ENCODE data around the gene DAP3. TPM values are rescaled to one million over a fixed set of nuclear protein-coding genes. Genes with fewer than 3 reads are reported as not detected.
"Not testable (repeated sequence)": the region's sequence is repeated elsewhere in the genome, so short reads cannot be mapped to it uniquely, and the experiment has no call there.

DAP3 gene
- total RNA-seq, 4 donors from 2014 or later = 158 to 204 (median 186) TPM

GRCh38 chr1:155697046-155697445 is 8.2 kb downstream of the DAP3 start:
- Histone ChIP-seq H3K36me3 (peaks cover 0 to 6% of the 10 kb centered on the region in 2 donors), H3K4me1 (peaks cover 26 to 31% of the 10 kb centered on the region in 2 donors), H3K4me3 (no peak overlapping the region), H3K9me3 (no peaks in the 10 kb centered on the region), H3K27me3 (no peaks in the 10 kb centered on the region), H3K27ac (no peak overlapping the region)
- intact Hi-C loops (cut with DNase I; ENCODE audit: low total_unique reads) = no loop called here
- no peak for ATAC-seq
- DNase-seq = no peak
- in situ Hi-C loops (cut with MboI; ENCODE audit: low sequenced_read_pairs in 4 of 4) = no loop called here
- TF ChIP-seq CTCF (IDR thresholded peaks at IDR 0.05 in 4 of 5, conservative IDR thresholded peaks at IDR 0.05 in 1 of 5) = no peak
- no peak for TF ChIP-seq POLR2A (IDR thresholded peaks at IDR 0.05)

- H3K27me3 ChIP-seq; H3K4me3 ChIP-seq; ATAC-seq; DNase-seq; H3K27ac ChIP-seq; intact Hi-C loops (cut with DNase I; ENCODE audit: low total_unique reads); H3K36me3 ChIP-seq; H3K9me3 ChIP-seq; in situ Hi-C loops (cut with MboI; ENCODE audit: low sequenced_read_pairs in 4 of 4): not testable (repeated sequence)
- H3K4me1 ChIP-seq = peaks cover 26 to 31% of the 10 kb centered on the region in 2 donors
These were observed 8.7 kb downstream of the DAP3 start for GRCh38 chr1:155697616-155698015.

- Histone ChIP-seq H3K4me3 (no peak overlapping the region), H3K9me3 (no peaks in the 10 kb centered on the region), H3K27ac (no peak overlapping the region), H3K36me3 (no peaks in the 10 kb centered on the region), H3K4me1 (peaks cover 26 to 31% of the 10 kb centered on the region in 2 donors), H3K27me3 (no peaks in the 10 kb centered on the region)
- DNase-seq = no peak
- TF ChIP-seq POLR2A (IDR thresholded peaks at IDR 0.05) = no peak
- no peak for TF ChIP-seq CTCF (IDR thresholded peaks at IDR 0.05 in 4 of 5, conservative IDR thresholded peaks at IDR 0.05 in 1 of 5)
- no peak for ATAC-seq
- intact Hi-C loops (cut with DNase I; ENCODE audit: low total_unique reads) = no loop called here
- in situ Hi-C loops (cut with MboI; ENCODE audit: low sequenced_read_pairs in 4 of 4) = no loop called here
These were observed 9.6 kb downstream of the DAP3 start for GRCh38 chr1:155698382-155699038.

- H3K4me1 ChIP-seq = peaks cover 25 to 28% of the 10 kb centered on the region in 2 donors
- H3K9me3 ChIP-seq; H3K27ac ChIP-seq; DNase-seq; intact Hi-C loops (cut with DNase I; ENCODE audit: low total_unique reads); H3K4me3 ChIP-seq; ATAC-seq; H3K27me3 ChIP-seq; in situ Hi-C loops (cut with MboI; ENCODE audit: low sequenced_read_pairs in 4 of 4); H3K36me3 ChIP-seq: not testable (repeated sequence)
These were observed 10.2 kb downstream of the DAP3 start for GRCh38 chr1:155699062-155699461.

GRCh38 chr1:155701675-155702074 is 12.8 kb downstream of the DAP3 start:
- H3K27me3 ChIP-seq; ATAC-seq; DNase-seq; intact Hi-C loops (cut with DNase I; ENCODE audit: low total_unique reads); H3K4me1 ChIP-seq; in situ Hi-C loops (cut with MboI; ENCODE audit: low sequenced_read_pairs in 4 of 4); H3K27ac ChIP-seq; H3K36me3 ChIP-seq; H3K9me3 ChIP-seq; H3K4me3 ChIP-seq: not testable (repeated sequence)

- DNase-seq (no peak), ATAC-seq (no peak)
- no peaks in the 10 kb centered on the region for H3K27me3 ChIP-seq
- no peak overlapping the region for H3K4me3 ChIP-seq
- no peaks in the 10 kb centered on the region for H3K9me3 ChIP-seq
- intact Hi-C loops (cut with DNase I; ENCODE audit: low total_unique reads) = no loop called here
- no peaks in the 10 kb centered on the region for H3K4me1 ChIP-seq
- no peaks in the 10 kb centered on the region for H3K36me3 ChIP-seq
- TF ChIP-seq CTCF (IDR thresholded peaks at IDR 0.05 in 4 of 5, conservative IDR thresholded peaks at IDR 0.05 in 1 of 5) = no peak
- TF ChIP-seq POLR2A (IDR thresholded peaks at IDR 0.05) = no peak
- in situ Hi-C loops (cut with MboI; ENCODE audit: low sequenced_read_pairs in 4 of 4) = no loop called here
- H3K27ac ChIP-seq = no peak overlapping the region
These were observed 14.3 kb downstream of the DAP3 start for GRCh38 chr1:155703216-155703615.

- ATAC-seq; H3K4me3 ChIP-seq; intact Hi-C loops (cut with DNase I; ENCODE audit: low total_unique reads); H3K4me1 ChIP-seq; H3K36me3 ChIP-seq; in situ Hi-C loops (cut with MboI; ENCODE audit: low sequenced_read_pairs in 4 of 4); DNase-seq; H3K9me3 ChIP-seq; H3K27ac ChIP-seq; H3K27me3 ChIP-seq: not testable (repeated sequence)
These were observed 15.5 kb downstream of the DAP3 start for GRCh38 chr1:155704414-155704813.

Measured in gastrocnemius medialis (tissue), 4 donors.